Endothelial cell of umbilical vein (primary cell): Measurements from ENCODE around the gene MDM1. TPM values are rescaled to one million over a fixed set of nuclear protein-coding genes. Genes with fewer than 3 reads are reported as not detected.

Experiments
- BruUV-seq: library from RNA; stranded (reverse); fragments of 400-500 nt; replicated peaks from 2 replicates; lab custom pipeline; 2021; lab: Mats Ljungman, UMichigan
- CTCF ChIA-PET: fragments of 300-600, 350-600 bp; sonication (Branson Sonifier 250); formaldehyde crosslinking; loops from one replicate; lab custom pipeline; 2021; ENCODE audit warnings: antibody characterized with exemption, inconsistent platforms; lab: Charles Lee
- POLR2A ChIA-PET: fragments of 300-600, 350-600 bp; sonication (Branson Sonifier 250); formaldehyde crosslinking; loops from one replicate; lab custom pipeline; 2021; ENCODE audit warnings: antibody characterized with exemption, inconsistent platforms; lab: Charles Lee
- DNase-seq: peaks from one replicate; pipeline ENCODE4 v3.0.0-alpha.2; 2011; ENCODE audit warnings: low read depth, low spot score
- FAIRE-seq: peaks from 2 replicates; lab custom pipeline; 2011; peaks lifted over from hg19 to GRCh38; lab: Jason Lieb, UNC
- H2AFZ ChIP-seq: 2 replicates; pipeline ENCODE4 v1.6.0; 2012; ENCODE audit warnings: low read depth, low read length, control low read depth, inconsistent platforms
- H3K27ac ChIP-seq: 2 replicates; pipeline ENCODE4 v1.5.1; 2011; ENCODE audit warnings: low read depth, mild to moderate bottlenecking, control low read depth, low read length, moderate library complexity; ENCODE audit not compliant: insufficient read depth
- H3K27me3 ChIP-seq, 2 experiments: 2 replicates each; pipeline versions ENCODE4 v1.6.0 to v1.6.1; 2011; ENCODE audit warnings: low read length in 2 of 2, mixed read lengths in 1 of 2; ENCODE audit not compliant: control insufficient read depth in 2 of 2, insufficient read depth in 2 of 2
- H3K36me3 ChIP-seq, 2 experiments: 2 replicates in 1 of 2; 3 replicates in 1 of 2; pipeline ENCODE4 v1.5.1; 2011; ENCODE audit warnings: low read length in 2 of 2, mild to moderate bottlenecking in 1 of 2, moderate library complexity in 1 of 2; ENCODE audit not compliant: control insufficient read depth in 2 of 2, insufficient read depth in 2 of 2; ENCODE audit errors: extremely low read depth in 1 of 2
- H3K4me1 ChIP-seq: 3 replicates; pipeline ENCODE4 v1.5.1; 2011; ENCODE audit warnings: mild to moderate bottlenecking, low read length; ENCODE audit not compliant: control insufficient read depth, insufficient read depth; ENCODE audit errors: extremely low read depth
- H3K4me2 ChIP-seq: 2 replicates; pipeline ENCODE4 v1.6.1; 2011; ENCODE audit warnings: low read length, control low read depth, mixed read lengths; ENCODE audit not compliant: insufficient read depth
- H3K4me3 ChIP-seq, 3 experiments: fragments of 200-600 bp in 1 of 3; sonication (generic), shearing (Covaris generic) in 1 of 3; replicated peaks in 1 of 3; 2 replicates each; pipeline ENCODE4 v1.5.1; 2011 to 2016; ENCODE audit warnings: control low read depth in 3 of 3, low read length in 3 of 3, mild to moderate bottlenecking in 2 of 3, inconsistent platforms in 1 of 3, low read depth in 1 of 3, moderate library complexity in 1 of 3; ENCODE audit not compliant: insufficient read depth in 1 of 3
- H3K79me2 ChIP-seq: 2 replicates; pipeline ENCODE4 v1.6.0; 2012; ENCODE audit warnings: low read length, inconsistent platforms; ENCODE audit not compliant: control insufficient read depth, insufficient read depth
- H3K9ac ChIP-seq: replicated peaks from 2 replicates; pipeline ENCODE3; 2011; ENCODE audit warnings: low read length, control low read depth; ENCODE audit not compliant: insufficient read depth; ENCODE audit errors: extremely low read depth
- H3K9me1 ChIP-seq: replicated peaks from 3 replicates; pipeline ENCODE4 v1.6.0; 2011; ENCODE audit warnings: mild to moderate bottlenecking, low read length; ENCODE audit not compliant: control insufficient read depth, insufficient read depth; ENCODE audit errors: extremely low read depth
- H3K9me3 ChIP-seq: replicated peaks from 2 replicates; pipeline ENCODE4 v1.5.1; 2012; ENCODE audit warnings: low read length, inconsistent platforms; ENCODE audit not compliant: control insufficient read depth, insufficient read depth
- H4K20me1 ChIP-seq: replicated peaks from 2 replicates; pipeline ENCODE3; 2011; ENCODE audit warnings: mild to moderate bottlenecking, low read length; ENCODE audit not compliant: control insufficient read depth, insufficient read depth; ENCODE audit errors: extremely low read depth
- EZH2 ChIP-seq: IDR thresholded peaks from 2 replicates; pipeline ENCODE4 v1.6.1; 2012; ENCODE audit warnings: borderline replicate concordance, low read depth, mild to moderate bottlenecking, moderate library complexity, low read length, inconsistent platforms; ENCODE audit not compliant: severe bottlenecking
- FOS ChIP-seq: IDR thresholded peaks from 2 replicates; pipeline ENCODE4 v1.6.1; 2011; ENCODE audit warnings: mild to moderate bottlenecking, low read length, moderate library complexity, borderline replicate concordance; ENCODE audit not compliant: insufficient read depth
- GATA2 ChIP-seq: IDR thresholded peaks from 2 replicates; pipeline ENCODE4 v1.7.0; 2011; ENCODE audit warnings: low read depth, mild to moderate bottlenecking, moderate library complexity, mixed read lengths, low read length; ENCODE audit not compliant: insufficient read length, insufficient read depth
- JUN ChIP-seq: IDR thresholded peaks from 2 replicates; pipeline ENCODE4 v1.6.1; 2011; ENCODE audit warnings: borderline replicate concordance, low read depth; ENCODE audit not compliant: insufficient read length, insufficient read depth
- MAX ChIP-seq: IDR thresholded peaks from 2 replicates; pipeline ENCODE4 v1.6.1; 2011; ENCODE audit not compliant: insufficient read depth, insufficient read length
- MYC ChIP-seq: IDR thresholded peaks from one replicate; pipeline ENCODE4 v1.6.1; 2011; ENCODE audit warnings: mild to moderate bottlenecking, low read depth, low read length
- POLR2A ChIP-seq: IDR thresholded peaks from 2 replicates; pipeline ENCODE4 v1.6.1; 2012; ENCODE audit warnings: low read depth, mild to moderate bottlenecking, control low read depth, low read length
- POLR2AphosphoS5 ChIP-seq: IDR thresholded peaks from 2 replicates; pipeline ENCODE4 v1.6.1; 2012; ENCODE audit warnings: low read depth, mild to moderate bottlenecking, control low read depth, low read length, moderate library complexity; ENCODE audit not compliant: insufficient read depth
- dilution Hi-C: fragments of 300-500 bp; cut with MboI; formaldehyde crosslinking; loops from one replicate; pipeline ENCODE4 v1.15.0; 2019; ENCODE audit warnings: low sequenced_read_pairs; ENCODE audit not compliant: extremely low pct_ligation_motif_present
- intact Hi-C: fragments of 100-400 bp; cut with micrococcal nuclease; formaldehyde crosslinking; loops from one replicate; pipeline ENCODE4 v1.10.0; 2022
- polyA plus RNA-seq, 4 experiments: library from polyadenylated mRNA; depleted of rRNA in 3 of 4; stranded (reverse) in 3 of 4; unstranded in 1 of 4; fragments of >200 nt; gene quantifications; 2 replicates each; pipeline versions ENCODE4 v1.2.1 to v1.2.3, GENCODE V29; 2011 to 2012; ENCODE audit warnings: missing spikeins in 1 of 4
- total RNA-seq: library from RNA; stranded (reverse); gene quantifications from 2 replicates; pipeline ENCODE4 v1.2.3, GENCODE V29; 2021
- TF ChIP-seq, protein P1 (sequence below), 2 donors: IDR thresholded peaks; 1 replicate in 1 of 2; 2 replicates in 1 of 2; pipeline ENCODE4 v1.5.1; 2011; ENCODE audit warnings: low read length in 2 of 2, mild to moderate bottlenecking in 2 of 2, moderate library complexity in 2 of 2, control low read depth in 1 of 2, inconsistent platforms in 1 of 2, low read depth in 1 of 2; ENCODE audit not compliant: insufficient read depth in 1 of 2; ENCODE audit errors: extremely low read depth in 1 of 2

The MDM1 gene
- total and polyA plus RNA-seq, 2 donors (not counting 3 experiments of a cell fraction or from before 2014, with no cell fraction given) = 4.3 to 12.5 TPM

DNA sequence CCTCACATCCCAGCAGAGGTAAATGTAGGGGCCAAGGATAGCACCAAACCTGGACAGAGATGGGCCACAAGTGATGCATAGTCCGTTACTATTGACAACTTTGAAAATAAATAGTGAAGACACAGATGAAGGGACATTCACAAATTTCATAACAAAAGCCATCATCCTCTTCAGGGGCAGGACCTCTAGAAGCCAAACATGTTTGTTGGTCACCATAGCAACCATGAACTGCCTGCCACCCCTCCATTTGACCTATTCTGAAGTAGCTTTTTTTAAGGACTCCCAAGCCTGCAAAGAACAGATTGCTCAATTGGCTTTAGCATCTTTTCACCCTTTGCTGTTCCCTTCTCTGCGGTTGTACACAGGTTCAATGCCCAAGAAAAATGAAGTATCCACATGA lies 35.7 kb upstream of the MDM1 start:
- H3K27me3 ChIP-seq = peaks cover 2 to 8% of the 10 kb centered on the region in 2 experiments
- no peak for DNase-seq
- H3K27ac ChIP-seq = no peak overlapping the region
- no peaks in the 10 kb centered on the region for H3K36me3 ChIP-seq
- no peak for FAIRE-seq
- CTCF ChIA-PET = no interaction called here
- no peak overlapping the region for H3K4me3 ChIP-seq
- intact Hi-C loops = no loop called here
- dilution Hi-C loops = no loop called here
- no TSS peak for BruUV-seq
- H4K20me1 ChIP-seq = no peaks in the 10 kb centered on the region
- no peak overlapping the region for H3K9ac ChIP-seq
- no peak for TF ChIP-seq JUN
- no peak for TF ChIP-seq EZH2
- H3K4me2 ChIP-seq = no peak overlapping the region
- POLR2A ChIA-PET = no interaction called here
- H3K9me1 ChIP-seq = no peaks in the 10 kb centered on the region
- H3K9me3 ChIP-seq = no peaks in the 10 kb centered on the region
- no peak overlapping the region for H2AFZ ChIP-seq
- H3K79me2 ChIP-seq = no peaks in the 10 kb centered on the region
- H3K4me1 ChIP-seq = peaks cover 11% of the 10 kb centered on the region

DNA sequence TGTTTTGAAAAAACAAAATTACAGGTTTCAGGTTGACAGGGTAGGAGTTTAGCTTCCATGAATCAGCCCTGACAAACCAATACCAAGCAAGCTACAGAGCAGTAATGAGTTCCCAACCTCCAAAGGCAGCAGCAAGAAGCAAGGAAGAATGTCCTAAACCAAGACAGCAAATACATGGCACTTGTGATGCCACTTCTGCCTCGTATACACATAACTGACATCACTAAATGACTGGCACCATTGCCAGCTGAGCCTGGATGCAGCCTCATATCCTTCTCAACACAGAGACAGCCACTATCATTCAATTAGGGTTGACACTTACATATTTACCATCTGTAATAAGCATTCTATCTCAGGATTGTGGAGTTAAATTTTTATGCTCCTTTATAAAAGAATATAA lies 35.0 kb upstream of the MDM1 start:
- Histone ChIP-seq H3K79me2 (no peaks in the 10 kb centered on the region), H4K20me1 (no peaks in the 10 kb centered on the region), H3K9me3 (no peaks in the 10 kb centered on the region), H3K36me3 (no peaks in the 10 kb centered on the region), H3K4me3 (no peak overlapping the region), H3K27me3 (peaks cover 2 to 8% of the 10 kb centered on the region in 2 experiments), H3K9me1 (no peaks in the 10 kb centered on the region), H3K4me2 (no peak overlapping the region), H3K4me1 (peaks cover 11% of the 10 kb centered on the region), H3K27ac (no peak overlapping the region), H2AFZ (no peak overlapping the region), H3K9ac (no peak overlapping the region)
- TF ChIP-seq, protein P1, sequence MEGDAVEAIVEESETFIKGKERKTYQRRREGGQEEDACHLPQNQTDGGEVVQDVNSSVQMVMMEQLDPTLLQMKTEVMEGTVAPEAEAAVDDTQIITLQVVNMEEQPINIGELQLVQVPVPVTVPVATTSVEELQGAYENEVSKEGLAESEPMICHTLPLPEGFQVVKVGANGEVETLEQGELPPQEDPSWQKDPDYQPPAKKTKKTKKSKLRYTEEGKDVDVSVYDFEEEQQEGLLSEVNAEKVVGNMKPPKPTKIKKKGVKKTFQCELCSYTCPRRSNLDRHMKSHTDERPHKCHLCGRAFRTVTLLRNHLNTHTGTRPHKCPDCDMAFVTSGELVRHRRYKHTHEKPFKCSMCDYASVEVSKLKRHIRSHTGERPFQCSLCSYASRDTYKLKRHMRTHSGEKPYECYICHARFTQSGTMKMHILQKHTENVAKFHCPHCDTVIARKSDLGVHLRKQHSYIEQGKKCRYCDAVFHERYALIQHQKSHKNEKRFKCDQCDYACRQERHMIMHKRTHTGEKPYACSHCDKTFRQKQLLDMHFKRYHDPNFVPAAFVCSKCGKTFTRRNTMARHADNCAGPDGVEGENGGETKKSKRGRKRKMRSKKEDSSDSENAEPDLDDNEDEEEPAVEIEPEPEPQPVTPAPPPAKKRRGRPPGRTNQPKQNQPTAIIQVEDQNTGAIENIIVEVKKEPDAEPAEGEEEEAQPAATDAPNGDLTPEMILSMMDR (IDR thresholded peaks at IDR 0.05; ENCODE audit: extremely low read depth in 1 of 2, insufficient read depth in 1 of 2, low read depth in 1 of 2, low read length in 2 of 2) = no peak
- TF ChIP-seq POLR2A = no peak
- TF ChIP-seq GATA2 = no peak
- TF ChIP-seq FOS = no peak
- no peak for TF ChIP-seq JUN
- no peak for TF ChIP-seq EZH2
- TF ChIP-seq MYC = no peak
- TF ChIP-seq MAX = no peak
- TF ChIP-seq POLR2AphosphoS5 = no peak
- dilution Hi-C loops (no loop called here), intact Hi-C loops (no loop called here)
- DNase-seq (no peak), FAIRE-seq (no peak)
- no TSS peak for BruUV-seq
- ChIA-PET CTCF (no interaction called here), POLR2A (no interaction called here)
